Neural cell (in vitro differentiated cells): ENCODE data around the gene RPSA. TPM values are rescaled to one million over a fixed set of nuclear protein-coding genes. Genes with fewer than 3 reads are reported as not detected.

ENCODE experiments used
- H2AFZ ChIP-seq: fragments of 200-600, 300-800 bp; sonication (generic), shearing (Covaris generic); 2 replicates; pipeline ENCODE4 v1.6.0; 2014; ENCODE audit warnings: low read depth, mild to moderate bottlenecking, antibody characterized with exemption, low read length, moderate library complexity
- H3F3A ChIP-seq: fragments of 200-600 bp; shearing (Covaris generic); 2 replicates; pipeline ENCODE4 v1.6.1; 2016; ENCODE audit warnings: mild to moderate bottlenecking, moderate library complexity, mixed read lengths, antibody characterized with exemption, low read length; ENCODE audit not compliant: insufficient read depth, poor library complexity, severe bottlenecking
- H3K27ac ChIP-seq: fragments of 200-600, 300-800 bp; sonication (generic), shearing (Covaris generic); 2 replicates; pipeline ENCODE4 v1.5.1; 2014; ENCODE audit warnings: mild to moderate bottlenecking, low read length, moderate library complexity
- H3K27me3 ChIP-seq: fragments of 300-800, 200-600 bp; sonication (generic), shearing (Covaris generic); 2 replicates; pipeline ENCODE4 v1.6.0; 2014; ENCODE audit warnings: mild to moderate bottlenecking, low read depth, low read length, moderate library complexity; ENCODE audit not compliant: insufficient read depth
- H3K36me3 ChIP-seq: fragments of 300-800, 200-600 bp; sonication (generic), shearing (Covaris generic); 2 replicates; pipeline ENCODE4 v1.5.1; 2014; ENCODE audit warnings: mild to moderate bottlenecking, antibody characterized with exemption, low read length, moderate library complexity; ENCODE audit not compliant: insufficient read depth
- H3K4me2 ChIP-seq: fragments of 300-800, 200-600 bp; sonication (generic), shearing (Covaris generic); 2 replicates; pipeline ENCODE4 v1.6.0; 2014; ENCODE audit warnings: mild to moderate bottlenecking, low read length
- H3K4me3 ChIP-seq: fragments of 300-800, 200-600 bp; sonication (generic), shearing (Covaris generic); 2 replicates; pipeline ENCODE4 v1.5.1; 2014; ENCODE audit warnings: mild to moderate bottlenecking, low read length, moderate library complexity
- H3K79me2 ChIP-seq: fragments of 200-600 bp; shearing (Covaris generic); replicated peaks from 2 replicates; pipeline ENCODE4 v1.6.0; 2014; ENCODE audit warnings: mild to moderate bottlenecking, low read length, moderate library complexity; ENCODE audit not compliant: insufficient read depth
- H3K9ac ChIP-seq: fragments of 300-800, 200-600 bp; sonication (generic), shearing (Covaris generic); 2 replicates; pipeline ENCODE4 v1.6.1; 2016; ENCODE audit warnings: mild to moderate bottlenecking, low read length, mixed read lengths
- H3K9me2 ChIP-seq: fragments of 200-600 bp; shearing (Covaris generic); 2 replicates; pipeline ENCODE4 v1.6.1; 2016; ENCODE audit warnings: mild to moderate bottlenecking, low read length, mixed read lengths; ENCODE audit not compliant: insufficient read depth
- H3K9me3 ChIP-seq: fragments of 200-600, 300-800 bp; sonication (generic), shearing (Covaris generic); 2 replicates; pipeline ENCODE4 v1.6.1; 2016; ENCODE audit warnings: mild to moderate bottlenecking, mixed run types, low read length, moderate library complexity, mixed read lengths
- H4K20me1 ChIP-seq: fragments of 200-600 bp; shearing (Covaris generic); 2 replicates; pipeline ENCODE4 v1.6.1; 2016; ENCODE audit warnings: mild to moderate bottlenecking, mixed run types; ENCODE audit not compliant: insufficient read depth
- EP300 ChIP-seq: fragments of 450-650 bp; conservative IDR thresholded peaks from 2 replicates; pipeline ENCODE4 v1.6.1; 2014; ENCODE audit warnings: antibody characterized with exemption, mild to moderate bottlenecking, moderate library complexity; ENCODE audit not compliant: poor library complexity, severe bottlenecking
- EZH2 ChIP-seq: fragments of 200-600, 300-800 bp; shearing (Covaris generic), sonication (generic); IDR thresholded peaks from 2 replicates; pipeline ENCODE4 v1.6.1; 2014; ENCODE audit warnings: antibody characterized with exemption, low read length, borderline replicate concordance, mild to moderate bottlenecking; ENCODE audit not compliant: insufficient read depth, poor library complexity, severe bottlenecking
- MXI1 ChIP-seq: fragments of 450-650 bp; conservative IDR thresholded peaks from 2 replicates; pipeline ENCODE4 v1.6.1; 2014; ENCODE audit warnings: antibody characterized with exemption, mild to moderate bottlenecking; ENCODE audit not compliant: poor library complexity, severe bottlenecking
- POLR2AphosphoS5 ChIP-seq: IDR thresholded peaks from 2 replicates; pipeline ENCODE4 v1.6.1; 2012
- RAD21 ChIP-seq: fragments of 450-650 bp; conservative IDR thresholded peaks from 2 replicates; pipeline ENCODE4 v1.6.1; 2014; ENCODE audit warnings: antibody characterized with exemption, mild to moderate bottlenecking, moderate library complexity
- SMC3 ChIP-seq: fragments of 450-650 bp; conservative IDR thresholded peaks from 2 replicates; pipeline ENCODE4 v1.6.1; 2014; ENCODE audit warnings: antibody characterized with exemption, mild to moderate bottlenecking, moderate library complexity; ENCODE audit not compliant: poor library complexity
- TAF1 ChIP-seq: IDR thresholded peaks from 2 replicates; pipeline ENCODE4 v1.6.1; 2012; ENCODE audit warnings: low read depth
- polyA plus RNA-seq: library from polyadenylated mRNA; depleted of rRNA; stranded (reverse); fragments of >200 nt; gene quantifications from 2 replicates; pipeline ENCODE4 v1.2.3, GENCODE V29; 2014
- TF ChIP-seq, protein P1 (sequence below): fragments of 450-650 bp; IDR thresholded peaks from 2 replicates; pipeline ENCODE4 v1.5.1; 2014; ENCODE audit warnings: antibody characterized with exemption, mild to moderate bottlenecking, moderate library complexity; ENCODE audit not compliant: poor library complexity, severe bottlenecking
- TF ChIP-seq, protein P2 (sequence below): IDR thresholded peaks from 2 replicates; pipeline ENCODE4 v1.6.1; 2012; ENCODE audit warnings: borderline replicate concordance

The RPSA gene
- polyA plus RNA-seq, 1 donor from 2014 or later: 1,629 TPM

DNA sequence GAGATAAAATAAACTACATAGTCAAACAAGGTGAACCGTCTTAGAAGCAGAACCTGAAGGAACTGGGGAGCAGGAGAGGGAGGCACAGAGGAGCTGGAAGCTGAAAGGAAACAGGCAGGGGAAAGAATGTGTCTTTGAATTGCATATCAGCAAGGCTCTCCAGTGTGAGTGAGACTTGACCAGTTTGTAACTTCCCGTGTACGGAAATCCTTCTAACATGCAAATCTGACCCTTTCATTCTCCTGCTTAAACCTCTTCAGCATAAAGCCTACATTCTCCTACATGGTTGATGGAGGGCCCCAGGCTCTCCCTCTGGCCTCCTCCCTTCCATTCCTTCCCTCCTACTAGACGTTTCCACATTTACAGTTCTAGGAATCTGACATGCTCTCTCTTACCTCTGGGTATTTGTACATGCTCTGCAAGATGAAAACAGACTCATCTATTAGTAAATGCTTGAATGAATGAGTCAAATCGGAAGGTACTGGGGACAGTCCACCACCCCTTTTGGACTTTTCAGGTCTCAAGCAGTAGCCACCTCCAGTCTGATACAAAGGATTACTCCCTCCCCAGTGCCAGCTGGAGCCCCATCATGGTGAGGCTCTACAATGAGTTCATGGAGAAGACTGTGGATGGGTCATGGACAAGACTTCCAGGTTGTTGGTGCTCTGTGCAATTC lies 29.4 kb upstream of the RPSA start:
- no peak overlapping the region for H2AFZ ChIP-seq
- H3K36me3 ChIP-seq: no peaks in the 10 kb centered on the region
- H3K9me2 ChIP-seq: no peaks in the 10 kb centered on the region
- H3K79me2 ChIP-seq: no peaks in the 10 kb centered on the region
- no peak overlapping the region for H3K9ac ChIP-seq
- no peaks in the 10 kb centered on the region for H4K20me1 ChIP-seq
- no peaks in the 10 kb centered on the region for H3K9me3 ChIP-seq
- no peaks in the 10 kb centered on the region for H3K27me3 ChIP-seq
- no peak overlapping the region for H3K27ac ChIP-seq
- H3F3A ChIP-seq: no peaks in the 10 kb centered on the region
- no peak overlapping the region for H3K4me2 ChIP-seq
- no peak overlapping the region for H3K4me3 ChIP-seq
- TF ChIP-seq EZH2 (no peak), MXI1 (no peak), RAD21 (no peak), TAF1 (no peak), POLR2AphosphoS5 (no peak), SMC3 (no peak), EP300 (no peak)
- TF ChIP-seq, protein P1, sequence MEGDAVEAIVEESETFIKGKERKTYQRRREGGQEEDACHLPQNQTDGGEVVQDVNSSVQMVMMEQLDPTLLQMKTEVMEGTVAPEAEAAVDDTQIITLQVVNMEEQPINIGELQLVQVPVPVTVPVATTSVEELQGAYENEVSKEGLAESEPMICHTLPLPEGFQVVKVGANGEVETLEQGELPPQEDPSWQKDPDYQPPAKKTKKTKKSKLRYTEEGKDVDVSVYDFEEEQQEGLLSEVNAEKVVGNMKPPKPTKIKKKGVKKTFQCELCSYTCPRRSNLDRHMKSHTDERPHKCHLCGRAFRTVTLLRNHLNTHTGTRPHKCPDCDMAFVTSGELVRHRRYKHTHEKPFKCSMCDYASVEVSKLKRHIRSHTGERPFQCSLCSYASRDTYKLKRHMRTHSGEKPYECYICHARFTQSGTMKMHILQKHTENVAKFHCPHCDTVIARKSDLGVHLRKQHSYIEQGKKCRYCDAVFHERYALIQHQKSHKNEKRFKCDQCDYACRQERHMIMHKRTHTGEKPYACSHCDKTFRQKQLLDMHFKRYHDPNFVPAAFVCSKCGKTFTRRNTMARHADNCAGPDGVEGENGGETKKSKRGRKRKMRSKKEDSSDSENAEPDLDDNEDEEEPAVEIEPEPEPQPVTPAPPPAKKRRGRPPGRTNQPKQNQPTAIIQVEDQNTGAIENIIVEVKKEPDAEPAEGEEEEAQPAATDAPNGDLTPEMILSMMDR: no peak
- TF ChIP-seq, protein P2, sequence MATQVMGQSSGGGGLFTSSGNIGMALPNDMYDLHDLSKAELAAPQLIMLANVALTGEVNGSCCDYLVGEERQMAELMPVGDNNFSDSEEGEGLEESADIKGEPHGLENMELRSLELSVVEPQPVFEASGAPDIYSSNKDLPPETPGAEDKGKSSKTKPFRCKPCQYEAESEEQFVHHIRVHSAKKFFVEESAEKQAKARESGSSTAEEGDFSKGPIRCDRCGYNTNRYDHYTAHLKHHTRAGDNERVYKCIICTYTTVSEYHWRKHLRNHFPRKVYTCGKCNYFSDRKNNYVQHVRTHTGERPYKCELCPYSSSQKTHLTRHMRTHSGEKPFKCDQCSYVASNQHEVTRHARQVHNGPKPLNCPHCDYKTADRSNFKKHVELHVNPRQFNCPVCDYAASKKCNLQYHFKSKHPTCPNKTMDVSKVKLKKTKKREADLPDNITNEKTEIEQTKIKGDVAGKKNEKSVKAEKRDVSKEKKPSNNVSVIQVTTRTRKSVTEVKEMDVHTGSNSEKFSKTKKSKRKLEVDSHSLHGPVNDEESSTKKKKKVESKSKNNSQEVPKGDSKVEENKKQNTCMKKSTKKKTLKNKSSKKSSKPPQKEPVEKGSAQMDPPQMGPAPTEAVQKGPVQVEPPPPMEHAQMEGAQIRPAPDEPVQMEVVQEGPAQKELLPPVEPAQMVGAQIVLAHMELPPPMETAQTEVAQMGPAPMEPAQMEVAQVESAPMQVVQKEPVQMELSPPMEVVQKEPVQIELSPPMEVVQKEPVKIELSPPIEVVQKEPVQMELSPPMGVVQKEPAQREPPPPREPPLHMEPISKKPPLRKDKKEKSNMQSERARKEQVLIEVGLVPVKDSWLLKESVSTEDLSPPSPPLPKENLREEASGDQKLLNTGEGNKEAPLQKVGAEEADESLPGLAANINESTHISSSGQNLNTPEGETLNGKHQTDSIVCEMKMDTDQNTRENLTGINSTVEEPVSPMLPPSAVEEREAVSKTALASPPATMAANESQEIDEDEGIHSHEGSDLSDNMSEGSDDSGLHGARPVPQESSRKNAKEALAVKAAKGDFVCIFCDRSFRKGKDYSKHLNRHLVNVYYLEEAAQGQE: no peak

DNA sequence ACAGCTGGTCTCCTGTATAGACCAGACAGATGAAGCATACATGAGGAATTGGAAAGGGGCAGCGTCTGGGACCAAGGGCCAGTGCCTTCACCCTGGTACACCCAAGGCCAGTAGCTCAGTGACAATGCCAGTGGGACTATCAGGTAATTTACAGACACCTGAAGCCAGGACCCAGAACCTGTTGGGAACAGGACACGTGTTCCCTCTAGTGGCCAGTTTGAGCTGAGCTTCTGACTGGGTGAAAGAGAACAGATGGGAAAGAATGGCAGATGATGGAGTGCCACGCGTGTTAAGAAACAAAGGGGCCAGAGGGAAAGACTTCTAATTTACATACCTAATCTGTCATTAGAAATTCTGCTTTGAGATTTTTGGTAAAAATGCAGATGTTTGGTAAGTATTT lies 28.4 kb upstream of the RPSA start:
- no peaks in the 10 kb centered on the region for H3K79me2 ChIP-seq
- no peaks in the 10 kb centered on the region for H3K9me2 ChIP-seq
- no peak overlapping the region for H3K4me2 ChIP-seq
- TF ChIP-seq EZH2 (no peak), RAD21 (peak; percentile 66), POLR2AphosphoS5 (no peak), MXI1 (no peak), TAF1 (no peak), EP300 (no peak), SMC3 (peak; percentile 58)
- TF ChIP-seq, protein P2: no peak
- TF ChIP-seq, protein P1: peak; percentile 65
- H3F3A ChIP-seq: no peaks in the 10 kb centered on the region
- no peak overlapping the region for H3K4me3 ChIP-seq
- no peaks in the 10 kb centered on the region for H3K27me3 ChIP-seq
- H2AFZ ChIP-seq: no peak overlapping the region
- no peak overlapping the region for H3K27ac ChIP-seq
- no peaks in the 10 kb centered on the region for H3K36me3 ChIP-seq
- no peaks in the 10 kb centered on the region for H4K20me1 ChIP-seq
- H3K9me3 ChIP-seq: no peaks in the 10 kb centered on the region
- H3K9ac ChIP-seq: no peak overlapping the region
